GM18499 (cell line): ENCODE data around the gene AGPAT3.

ENCODE experiments used
- ATAC-seq: cut with Tn5 transposase; IDR thresholded peaks from one replicate; pipeline ENCODE4 v1.9.1; 2021; ENCODE audit warnings: moderate number of reproducible peaks; ENCODE audit not compliant: insufficient read depth, unreplicated experiment

Gene AGPAT3

DNA sequence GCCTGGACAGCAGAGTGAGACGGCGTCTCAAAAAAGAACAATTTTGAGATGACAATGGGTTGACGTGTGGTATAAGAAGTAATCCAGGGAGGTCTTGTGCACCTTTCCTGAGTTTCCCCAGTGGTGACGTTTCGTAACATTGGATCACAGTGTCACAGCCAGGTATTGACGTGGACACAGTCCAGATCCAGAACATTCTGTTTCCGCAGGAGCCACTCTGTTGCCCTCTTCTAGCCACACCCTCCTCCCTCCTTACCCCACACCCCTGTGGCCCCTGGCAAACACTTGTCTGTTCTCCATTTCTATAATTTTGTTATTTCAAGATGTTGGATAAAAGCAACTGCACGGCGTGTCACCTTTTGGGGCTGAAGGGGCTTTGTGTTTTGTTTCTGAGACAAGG, 140.6 kb downstream of the AGPAT3 start:
- no peak for ATAC-seq

- ATAC-seq: no peak
These were observed 141.1 kb downstream of the AGPAT3 start for GRCh38 chr21:44006017-44006619.

- ATAC-seq: no peak
These were observed 141.6 kb downstream of the AGPAT3 start for GRCh38 chr21:44006656-44007055.

DNA sequence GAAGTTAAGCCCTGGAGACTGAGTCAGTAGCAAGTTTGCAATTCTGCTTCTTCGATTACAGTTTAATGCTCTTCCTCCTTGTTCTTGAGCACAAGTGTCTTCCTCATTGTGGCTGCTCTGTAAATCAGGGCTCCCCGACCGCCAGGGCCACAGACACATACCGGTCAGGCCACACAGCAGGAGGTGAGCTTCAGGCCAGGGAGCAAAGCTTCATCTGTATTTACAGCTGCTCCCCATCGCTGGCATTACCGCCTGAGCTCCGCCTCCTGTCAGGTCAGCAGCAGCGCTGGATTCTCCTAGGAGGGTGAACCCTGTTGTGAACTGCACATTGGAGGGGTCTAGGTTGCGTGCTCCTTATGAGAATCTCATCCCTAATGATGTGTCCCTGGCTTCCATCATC, 145.4 kb downstream of the AGPAT3 start:
- no peak for ATAC-seq

DNA sequence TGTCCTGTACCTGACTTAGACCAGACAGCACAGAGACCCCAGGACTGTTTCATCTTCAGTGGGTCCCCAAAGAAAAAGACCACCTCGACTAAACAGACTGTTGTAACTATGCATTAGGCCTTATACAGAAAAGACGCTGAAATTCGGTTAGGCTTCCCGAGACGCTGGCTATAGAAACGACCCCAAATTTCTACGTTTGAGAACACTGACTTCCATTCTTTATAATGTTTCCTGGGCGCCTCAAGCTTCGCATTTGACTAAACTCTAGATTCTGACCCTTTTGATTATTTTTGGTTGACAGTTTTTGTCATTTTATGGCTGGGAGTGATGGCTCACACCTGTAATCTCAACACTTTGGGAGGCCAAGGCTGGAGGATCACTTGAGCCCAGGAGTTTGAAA, 146.1 kb downstream of the AGPAT3 start:
- no peak for ATAC-seq

GRCh38 chr21:44011579-44012473, 146.8 kb downstream of the AGPAT3 start, which contains the start of gene TRAPPC10:
Gene TRAPPC10, plus strand, starts transcription at chr21:44012309. Its CDS starts 185 bp downstream, at chr21:44012494.
- ATAC-seq: no peak

GRCh38 chr21:44012474-44013379, 147.7 kb downstream of the AGPAT3 start:
- no peak for ATAC-seq

GRCh38 chr21:44013380-44014088, 148.5 kb downstream of the AGPAT3 start:
- no peak for ATAC-seq

DNA sequence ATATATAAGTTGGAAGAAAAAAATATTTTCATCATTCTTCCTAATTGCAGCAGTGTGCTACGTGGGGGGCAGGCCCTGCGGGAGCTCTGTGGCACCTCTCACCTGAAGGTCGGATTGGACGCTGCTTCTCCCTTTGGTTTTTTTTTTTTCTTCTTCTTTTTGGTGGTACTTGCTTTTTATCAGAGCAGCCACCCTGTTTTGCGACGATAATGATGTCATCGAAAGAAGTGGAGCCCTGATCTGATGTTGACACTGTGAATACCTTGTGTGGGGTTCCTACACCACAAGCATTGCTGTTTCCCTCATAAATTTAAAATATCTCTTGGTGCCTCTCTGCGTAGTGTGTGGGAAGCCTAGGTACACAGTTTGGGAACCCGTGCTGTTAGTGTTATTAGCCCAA, 152.6 kb downstream of the AGPAT3 start:
- ATAC-seq: no peak

- ATAC-seq: no peak
These were observed 153.1 kb downstream of the AGPAT3 start for GRCh38 chr21:44018127-44018526.

DNA sequence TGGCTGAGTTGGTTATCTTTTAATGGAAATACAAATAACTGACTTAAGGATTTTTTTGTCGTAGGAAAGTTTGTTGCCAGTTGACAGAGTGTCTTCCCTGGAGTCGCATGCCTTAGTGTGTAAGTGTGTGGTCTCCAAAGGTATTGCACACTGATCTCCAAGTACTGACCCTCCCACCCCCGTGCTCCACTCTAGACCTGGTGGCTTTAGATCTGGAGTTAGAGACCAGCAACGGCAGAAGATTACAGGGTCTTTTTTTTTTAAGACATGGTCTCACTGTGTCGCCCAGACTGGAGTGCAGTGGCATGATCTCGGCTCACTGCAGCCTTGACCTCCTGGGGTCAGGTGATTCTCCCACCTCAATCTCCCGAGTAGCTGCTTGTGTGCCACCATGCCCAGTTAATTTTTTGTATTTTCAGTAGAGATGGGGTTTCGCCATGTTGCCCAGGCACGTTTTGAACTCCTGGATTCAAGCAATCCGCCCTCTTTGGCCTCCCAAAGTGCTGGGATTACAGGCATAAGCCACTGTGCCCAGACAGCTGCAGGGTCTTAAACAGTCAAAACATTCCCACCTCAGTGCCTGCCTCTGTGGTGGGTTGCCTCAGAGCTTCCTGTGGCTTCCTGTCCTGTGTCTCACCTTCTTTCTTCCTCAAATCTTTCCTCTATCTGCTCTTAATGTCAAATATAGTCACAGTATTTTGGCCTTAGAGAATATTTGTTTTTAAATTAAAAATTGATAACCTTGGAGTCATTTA, 154.0 kb downstream of the AGPAT3 start:
- no peak for ATAC-seq

GRCh38 chr21:44019568-44019958, 154.5 kb downstream of the AGPAT3 start:
- no peak for ATAC-seq

DNA sequence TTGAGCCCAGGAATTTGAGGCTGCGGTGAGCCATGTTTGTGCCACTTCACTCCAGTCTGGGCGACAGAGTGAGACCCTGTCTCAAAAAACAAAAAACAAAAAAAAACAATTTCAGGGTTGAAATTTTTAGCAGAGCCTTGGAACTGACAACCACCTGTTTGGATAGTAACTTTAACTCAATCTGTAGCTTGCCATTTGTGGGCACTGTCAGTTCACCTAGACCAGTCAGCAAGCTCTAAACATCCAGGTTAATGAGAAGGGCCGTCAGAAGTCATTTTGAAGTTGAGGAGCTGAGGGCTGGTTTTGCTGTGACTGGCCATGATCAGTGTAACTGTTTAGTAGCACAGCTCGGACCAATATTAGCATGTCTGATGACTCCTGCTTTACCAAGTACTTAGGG, 155.5 kb downstream of the AGPAT3 start:
- ATAC-seq: no peak

DNA sequence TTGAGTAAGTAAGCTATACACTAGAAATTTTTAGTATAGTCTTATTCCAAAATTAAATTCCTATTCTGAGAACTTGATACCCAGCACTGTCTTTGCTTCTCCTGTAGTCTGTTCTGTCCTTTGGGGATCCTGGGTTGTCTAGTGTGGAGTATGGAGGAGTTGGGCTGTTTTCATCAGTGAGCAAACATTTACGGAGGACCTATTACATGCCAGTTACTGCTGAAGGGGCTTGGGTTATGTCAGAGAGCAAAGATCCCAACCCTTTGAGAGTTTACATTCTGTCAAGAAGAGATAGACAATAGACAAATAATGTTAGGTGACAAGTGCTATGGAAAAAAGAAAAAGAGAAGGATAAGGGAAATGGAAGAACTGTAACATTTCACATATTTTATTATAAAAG, 156.0 kb downstream of the AGPAT3 start:
- no peak for ATAC-seq

- no peak for ATAC-seq
These were observed 159.2 kb downstream of the AGPAT3 start for GRCh38 chr21:44024257-44024656.

DNA sequence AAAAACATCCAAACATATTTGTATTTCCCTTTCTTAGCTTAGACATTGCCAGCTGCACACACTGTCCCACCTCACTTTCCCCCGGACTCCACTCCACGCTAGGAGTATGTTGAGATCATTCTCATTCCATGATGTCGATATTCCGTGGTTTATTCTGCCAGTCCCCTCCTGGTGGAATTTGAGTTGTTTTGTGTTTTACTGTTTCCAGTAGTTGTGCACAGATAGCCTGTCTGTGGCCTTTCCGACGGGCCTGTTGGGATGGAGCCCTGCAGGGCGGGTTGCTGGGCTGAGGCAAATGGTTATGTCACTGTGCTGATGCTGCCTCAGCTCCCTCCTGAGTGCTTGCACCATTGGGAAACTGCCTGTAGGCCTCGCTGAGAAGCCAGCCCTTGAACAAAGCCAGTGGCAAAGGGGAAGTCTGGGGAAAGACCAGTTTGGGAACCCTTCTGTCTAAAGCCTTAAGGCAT, 159.9 kb downstream of the AGPAT3 start:
- ATAC-seq: no peak

GRCh38 chr21:44027607-44028286, 162.7 kb downstream of the AGPAT3 start:
- ATAC-seq: no peak

DNA sequence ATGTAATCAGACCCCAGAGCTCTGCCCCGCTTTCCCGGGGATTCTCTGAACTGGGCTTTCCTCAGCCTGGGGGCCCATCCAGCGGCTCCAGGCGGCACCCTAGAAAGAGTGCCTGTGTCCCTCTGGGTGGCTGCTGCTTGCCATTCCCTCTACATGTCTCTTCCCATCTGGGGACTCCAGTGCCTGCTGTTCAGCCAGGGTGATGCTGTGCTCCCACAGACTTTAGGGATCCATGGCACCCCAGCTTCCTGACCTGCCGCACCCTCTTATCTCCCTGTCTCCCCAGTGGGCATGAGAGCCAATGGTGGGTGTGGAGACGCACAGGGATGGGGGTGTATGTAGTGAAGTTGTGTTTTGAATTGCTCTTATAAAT, 163.2 kb downstream of the AGPAT3 start:
- ATAC-seq: no peak
